Measurements from ENCODE around the gene BHLHE41.

BHLHE41 gene

GRCh38 chr12:26077915-26078702, 46.7 kb downstream of the BHLHE41 start:
- DNase-seq (ENCODE audit: low read depth in 2 of 2): no peak
